GM23338 (cell line): ENCODE data around the gene DMD.

ENCODE experiments used
- CREB1 ChIP-seq: fragments of 250-450 bp; sonication (Bioruptor Pico); IDR thresholded peaks from 2 replicates; pipeline ENCODE4 v1.5.0; 2020; ENCODE audit warnings: low read depth, mild to moderate bottlenecking, moderate library complexity
- CTCF ChIP-seq, 2 experiments: fragments of 200-600 bp in 1 of 2; sonication (generic) in 1 of 2; conservative IDR thresholded peaks; 2 replicates each; pipeline versions ENCODE4 v1.5.1 to v1.6.1; 2016 to 2017; ENCODE audit warnings: antibody characterized with exemption in 2 of 2, low read depth in 2 of 2, mild to moderate bottlenecking in 2 of 2, moderate library complexity in 1 of 2
- ETS1 ChIP-seq: IDR thresholded peaks from 2 replicates; pipeline ENCODE4 v1.6.1; 2016; ENCODE audit warnings: antibody characterized with exemption
- EZH2 ChIP-seq: fragments of 200-600 bp; sonication (generic); IDR thresholded peaks from one replicate; pipeline ENCODE4 v1.8.0; 2017; ENCODE audit warnings: antibody characterized with exemption, mild to moderate bottlenecking, low read depth; ENCODE audit not compliant: unreplicated experiment
- EZH2phosphoT487 ChIP-seq: fragments of 200-600 bp; sonication (generic); IDR thresholded peaks from one replicate; pipeline ENCODE4 v1.8.1; 2018; ENCODE audit warnings: antibody characterized with exemption; ENCODE audit not compliant: unreplicated experiment
- JUNB ChIP-seq: IDR thresholded peaks from one replicate; pipeline ENCODE4 v1.6.1; 2016; ENCODE audit warnings: antibody characterized with exemption; ENCODE audit not compliant: unreplicated experiment
- NANOG ChIP-seq: IDR thresholded peaks from 2 replicates; pipeline ENCODE4 v1.6.1; 2016; ENCODE audit warnings: antibody characterized with exemption, borderline replicate concordance
- POLR2AphosphoS5 ChIP-seq: IDR thresholded peaks from 2 replicates; pipeline ENCODE4 v1.6.1; 2016; ENCODE audit warnings: antibody characterized with exemption, low read depth
- REST ChIP-seq: IDR thresholded peaks from one replicate; pipeline ENCODE4 v1.6.1; 2018; ENCODE audit warnings: antibody characterized with exemption; ENCODE audit not compliant: unreplicated experiment
- ZNF331 ChIP-seq: fragments of 250-450 bp; sonication (Bioruptor Pico); IDR thresholded peaks from 2 replicates; pipeline ENCODE4 v1.5.0; 2020; ENCODE audit warnings: low read depth, mild to moderate bottlenecking, moderate library complexity

DNA sequence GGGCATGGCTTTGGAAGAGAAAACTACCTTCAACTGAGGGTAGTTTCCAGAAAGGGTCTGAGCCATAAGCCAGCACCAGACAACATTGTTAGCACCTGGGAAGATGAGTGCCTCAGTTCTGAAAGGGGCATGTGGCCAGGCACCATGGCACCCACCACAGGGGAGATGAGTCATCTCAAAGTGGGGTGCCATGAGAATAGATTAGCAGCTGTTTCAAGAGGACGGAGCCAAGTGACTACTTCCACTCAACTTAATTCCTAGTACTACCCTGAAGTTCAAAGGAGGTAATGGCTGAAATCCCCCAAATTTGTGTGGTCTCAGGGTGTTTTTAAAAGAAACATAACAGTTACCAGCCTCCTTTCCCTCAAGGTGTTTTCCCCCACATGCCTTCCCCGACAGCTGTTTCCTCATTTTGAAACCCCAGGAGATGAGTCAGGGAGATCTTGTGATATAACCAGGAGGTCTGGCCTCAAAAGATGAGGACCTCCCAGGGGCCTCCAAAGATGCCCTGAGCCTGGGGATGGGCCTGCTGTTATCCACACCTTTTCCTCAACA is 2111.7 kb downstream of the DMD start:
- TF ChIP-seq CTCF (conservative IDR thresholded peaks at IDR 0.05; ENCODE audit: low read depth in 2 of 2) (no peak), POLR2AphosphoS5 (no peak), JUNB (no peak), ZNF331 (no peak), NANOG (no peak), REST (no peak), EZH2phosphoT487 (no peak), CREB1 (CRISPR knock-in tag) (no peak), EZH2 (no peak), ETS1 (no peak)
